BE2C (cell line): ENCODE data around the gene WNT3.
"Not testable (repeated sequence)": the region's sequence is repeated elsewhere in the genome, so short reads cannot be mapped to it uniquely, and the experiment has no call there.

Experiments
- DNase-seq: peaks from one replicate; pipeline ENCODE4 v3.0.0-alpha.2; 2020
- H3K27me3 ChIP-seq: fragments of 250-450 bp; sonication (Bioruptor Pico); 2 replicates; pipeline ENCODE4 v1.5.1; 2020; ENCODE audit warnings: mild to moderate bottlenecking
- H3K36me3 ChIP-seq: fragments of 250-450 bp; sonication (Bioruptor Pico); 2 replicates; pipeline ENCODE4 v1.5.1; 2020; ENCODE audit warnings: mild to moderate bottlenecking
- H3K4me1 ChIP-seq: fragments of 250-450 bp; sonication (Bioruptor Pico); 2 replicates; pipeline ENCODE4 v1.5.1; 2020
- H3K4me3 ChIP-seq: 2 replicates; pipeline ENCODE4 v1.5.1; 2011; ENCODE audit warnings: low read depth, low read length
- H3K9me3 ChIP-seq: fragments of 250-450 bp; sonication (Bioruptor Pico); 2 replicates; pipeline ENCODE4 v1.5.1; 2020
- CTCF ChIP-seq: IDR thresholded peaks from 2 replicates; pipeline ENCODE4 v1.5.1; 2012; ENCODE audit warnings: mild to moderate bottlenecking, low read depth, low read length

WNT3 gene

DNA sequence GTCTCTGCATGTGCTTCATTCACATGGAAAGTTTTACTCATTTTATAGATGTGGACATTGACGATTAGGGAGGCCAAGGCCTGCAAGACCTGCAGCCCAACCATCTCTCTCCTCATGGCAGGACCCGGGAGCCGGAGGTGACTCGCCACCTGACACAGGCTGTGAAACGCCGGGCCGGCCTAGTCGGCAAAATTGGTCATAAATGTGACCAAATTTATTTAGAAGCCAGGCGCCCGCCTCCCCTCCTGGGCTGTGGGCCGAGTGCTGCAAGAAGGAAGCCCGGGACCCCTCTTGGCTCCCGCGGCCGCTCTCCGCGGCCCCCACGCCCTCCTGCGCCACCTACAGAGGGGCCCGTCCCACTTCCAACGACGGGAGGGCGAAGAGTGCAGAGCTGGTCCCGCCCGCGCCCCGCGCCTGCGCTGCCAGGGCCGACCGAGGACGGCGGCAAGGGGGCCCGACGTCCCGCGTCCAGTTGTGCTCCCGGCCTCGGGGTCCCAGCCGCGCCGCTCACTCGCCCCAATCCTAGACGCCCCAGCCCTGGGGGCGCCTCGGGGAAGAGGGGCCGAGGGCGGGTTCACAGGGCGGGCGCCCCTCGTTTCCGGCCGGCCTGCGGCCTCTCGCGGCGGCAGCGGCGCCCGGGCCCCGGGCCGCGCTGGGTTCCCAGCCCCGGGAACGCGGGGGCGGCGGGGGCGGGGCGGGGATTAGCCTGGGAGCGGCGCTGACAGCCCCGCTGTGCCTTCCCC, 47.5 kb downstream of the WNT3 start:
- Histone ChIP-seq H3K4me1 (no peaks in the 10 kb centered on the region; the same call in none of the 2 replicates), H3K4me3 (peak overlapping the region; percentile 51), H3K27me3 (peaks cover 6% of the 10 kb centered on the region; the same call in 1 of the 2 replicates), H3K36me3 (no peaks in the 10 kb centered on the region), H3K9me3 (no peaks in the 10 kb centered on the region)
- no peak for TF ChIP-seq CTCF
- peak; percentile 58 for DNase-seq

GRCh38 chr17:46770439-46770817, 48.1 kb downstream of the WNT3 start:
- DNase-seq, result no peak
- Histone ChIP-seq H3K36me3 (no peaks in the 10 kb centered on the region), H3K4me1 (peaks cover 3% of the 10 kb centered on the region), H3K27me3 (peaks cover 6% of the 10 kb centered on the region; the same call in 1 of the 2 replicates), H3K9me3 (no peaks in the 10 kb centered on the region), H3K4me3 (peak overlapping the region; percentile 51)
- no peak for TF ChIP-seq CTCF

DNA sequence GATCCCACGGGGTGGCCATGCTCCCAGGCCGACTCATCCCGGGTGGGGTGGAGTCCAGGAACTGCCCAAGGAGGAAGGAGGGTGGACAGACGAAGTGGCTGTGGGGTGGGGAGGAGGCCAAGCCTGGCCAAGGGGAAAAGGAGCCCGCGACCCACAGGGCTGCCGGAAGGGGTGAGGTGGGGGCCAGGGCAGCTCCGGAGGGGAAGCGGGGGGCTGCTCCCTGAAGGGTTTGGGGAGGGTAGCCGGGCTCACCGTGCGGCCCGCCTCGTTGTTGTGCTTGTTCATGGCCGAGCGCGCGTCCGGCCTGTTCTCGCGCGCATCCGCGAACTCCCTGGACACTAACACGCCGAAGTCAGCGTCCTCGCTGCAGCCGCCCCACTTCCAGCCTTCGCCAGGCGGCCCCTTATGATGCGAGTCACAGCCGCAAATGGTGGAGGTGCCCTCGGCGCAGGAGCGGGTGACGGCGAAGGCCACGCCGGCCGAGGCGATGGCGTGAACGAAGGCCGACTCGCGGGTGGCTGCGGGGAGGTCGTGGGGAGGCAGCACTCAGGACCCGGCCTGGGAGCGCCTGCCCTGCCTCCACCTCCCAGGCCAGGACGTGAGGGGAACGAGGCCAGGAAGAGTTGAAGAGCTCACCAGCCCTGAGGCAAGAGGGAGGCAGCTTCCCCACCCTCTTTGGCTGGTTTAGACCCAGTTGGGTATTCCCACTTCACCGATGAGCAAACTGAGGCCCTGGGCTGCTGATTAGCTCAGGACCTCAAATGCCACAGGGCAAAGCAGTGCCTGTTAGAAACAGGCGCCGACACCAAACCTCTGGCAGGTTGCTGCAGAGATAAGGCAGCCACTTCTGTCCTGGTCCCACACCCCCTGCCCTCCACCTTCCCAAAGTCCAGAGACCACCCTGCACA, 48.7 kb downstream of the WNT3 start:
- DNase-seq, result no peak
- Histone ChIP-seq H3K36me3 (no peaks in the 10 kb centered on the region), H3K27me3 (peaks cover 6% of the 10 kb centered on the region; the same call in 1 of the 2 replicates), H3K9me3 (no peaks in the 10 kb centered on the region), H3K4me1 (peaks cover 10% of the 10 kb centered on the region), H3K4me3 (no peak overlapping the region)
- TF ChIP-seq CTCF, result no peak

GRCh38 chr17:46768896-46769295, 49.6 kb downstream of the WNT3 start:
- DNase-seq, H3K27me3 ChIP-seq, H3K4me3 ChIP-seq, H3K9me3 ChIP-seq, H3K36me3 ChIP-seq: not testable (repeated sequence)
- H3K4me1 ChIP-seq, result peaks cover 16% of the 10 kb centered on the region

DNA sequence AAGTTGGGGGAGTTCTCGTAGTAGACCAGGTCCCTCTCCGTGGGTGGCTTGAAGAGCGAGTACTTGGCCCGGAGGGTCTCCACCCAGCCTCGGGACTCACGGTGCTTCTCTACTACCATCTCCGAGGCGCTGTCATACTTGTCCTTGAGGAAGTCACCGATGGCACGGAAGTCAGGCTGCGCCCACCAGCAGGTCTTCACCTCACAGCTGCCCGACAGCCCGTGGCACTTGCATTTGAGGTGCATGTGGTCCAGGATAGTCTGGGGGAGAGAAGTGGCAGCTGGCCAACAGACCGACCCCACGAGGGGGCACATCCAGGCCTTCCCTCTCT, 50.0 kb downstream of the WNT3 start:
- Histone ChIP-seq H3K4me1 (peaks cover 16% of the 10 kb centered on the region), H3K36me3 (no peaks in the 10 kb centered on the region), H3K9me3 (no peaks in the 10 kb centered on the region), H3K27me3 (peaks cover 6% of the 10 kb centered on the region; the same call in 1 of the 2 replicates), H3K4me3 (no peak overlapping the region)
- TF ChIP-seq CTCF, result no peak
- DNase-seq, result no peak

DNA sequence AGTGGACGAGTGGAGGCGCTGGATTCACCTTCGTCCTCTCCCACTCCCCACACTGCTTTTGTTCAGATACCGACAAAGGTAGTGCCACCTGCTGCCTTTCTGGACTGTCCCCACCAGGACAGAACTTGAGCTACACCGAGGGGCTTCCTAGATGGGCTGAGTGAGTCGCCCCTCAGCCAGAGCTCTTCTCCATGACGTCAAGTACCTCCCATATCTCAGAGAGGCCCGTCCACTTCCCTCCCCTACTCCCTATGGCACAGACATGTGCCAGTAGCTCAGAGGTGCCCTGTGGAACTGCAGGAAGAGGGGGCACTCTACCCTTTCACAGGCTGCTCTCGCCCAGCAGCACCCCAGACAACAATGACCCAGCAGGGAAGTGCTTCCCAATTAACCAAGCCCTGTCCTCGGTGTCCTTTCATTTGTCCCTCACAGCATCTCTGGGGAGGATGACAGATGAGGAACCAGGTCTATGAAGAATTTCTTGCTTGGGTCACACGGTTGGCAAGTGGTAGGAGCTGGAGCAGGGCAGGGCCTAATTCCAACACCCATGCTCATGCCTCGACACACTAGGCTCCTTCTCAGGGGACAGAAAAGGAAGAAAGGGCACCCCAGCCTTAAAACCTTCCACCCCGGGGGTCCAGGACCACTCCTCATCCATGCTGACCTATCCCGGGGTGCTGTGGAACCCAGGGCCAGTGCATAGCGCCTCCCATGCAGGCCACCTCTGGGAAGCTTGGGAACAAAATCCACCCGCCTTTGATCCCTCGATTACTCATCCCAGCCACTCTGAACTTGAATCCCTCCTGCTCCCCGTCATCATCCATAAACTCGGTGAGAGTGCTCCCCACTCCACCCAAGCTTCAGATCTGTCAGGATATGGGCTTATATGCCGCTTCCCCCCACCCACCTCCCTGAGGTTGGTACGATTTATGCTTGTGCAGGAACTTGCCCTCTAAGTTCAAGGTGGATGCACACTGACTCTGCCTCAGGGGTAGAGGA, 51.7 kb downstream of the WNT3 start:
- no peak for DNase-seq
- TF ChIP-seq CTCF, result no peak
- Histone ChIP-seq H3K27me3 (peaks cover 6% of the 10 kb centered on the region; the same call in 1 of the 2 replicates), H3K36me3 (no peaks in the 10 kb centered on the region), H3K4me3 (no peak overlapping the region), H3K9me3 (no peaks in the 10 kb centered on the region), H3K4me1 (peaks cover 18% of the 10 kb centered on the region)
